GM19023 (cell line): ENCODE data around the gene NEURL1.
"Not testable (repeated sequence)": the region's sequence is repeated elsewhere in the genome, so short reads cannot be mapped to it uniquely, and the experiment has no call there.

Source experiments
- ATAC-seq: cut with Tn5 transposase; IDR thresholded peaks from one replicate; pipeline ENCODE4 v1.9.1; 2021; ENCODE audit warnings: mild to moderate bottlenecking, moderate library complexity; ENCODE audit not compliant: unreplicated experiment

NEURL1 gene

GRCh38 chr10:103512591-103513379, 19.3 kb downstream of the NEURL1 start:
- no peak for ATAC-seq

- ATAC-seq, result no peak
Observed at GRCh38 chr10:103513380-103514060, 20.0 kb downstream of the NEURL1 start.

GRCh38 chr10:103514244-103514643, 20.7 kb downstream of the NEURL1 start:
- no peak for ATAC-seq

- ATAC-seq, result no peak
Observed at GRCh38 chr10:103517234-103518085, 24.0 kb downstream of the NEURL1 start.

- no peak for ATAC-seq
Observed at GRCh38 chr10:103519798-103520197, 26.3 kb downstream of the NEURL1 start.

- not testable (repeated sequence) for ATAC-seq
Observed at GRCh38 chr10:103522006-103522405, 28.5 kb downstream of the NEURL1 start.

GRCh38 chr10:103523683-103524082, 30.2 kb downstream of the NEURL1 start:
- no peak for ATAC-seq

GRCh38 chr10:103525901-103526300, 32.4 kb downstream of the NEURL1 start:
- no peak for ATAC-seq

GRCh38 chr10:103527476-103527875, 34.0 kb downstream of the NEURL1 start:
- not testable (repeated sequence) for ATAC-seq

GRCh38 chr10:103528549-103528948, 35.0 kb downstream of the NEURL1 start:
- ATAC-seq, result no peak

- ATAC-seq, result no peak
Observed at GRCh38 chr10:103529539-103529938, 36.0 kb downstream of the NEURL1 start.

- ATAC-seq, result no peak
Observed at GRCh38 chr10:103533827-103534226, 40.3 kb downstream of the NEURL1 start.

- no peak for ATAC-seq
Observed at GRCh38 chr10:103534621-103535498, 41.4 kb downstream of the NEURL1 start.

GRCh38 chr10:103535595-103535994, 42.1 kb downstream of the NEURL1 start:
- no peak for ATAC-seq

GRCh38 chr10:103539751-103540150, 46.2 kb downstream of the NEURL1 start:
- no peak for ATAC-seq

GRCh38 chr10:103540722-103541121, 47.2 kb downstream of the NEURL1 start:
- no peak for ATAC-seq

- ATAC-seq, result no peak
Observed at GRCh38 chr10:103541616-103542015, 48.1 kb downstream of the NEURL1 start.

- no peak for ATAC-seq
Observed at GRCh38 chr10:103542764-103543616, 49.5 kb downstream of the NEURL1 start.
